Peyer's patch (tissue), 4 donors: ENCODE results near the gene KANSL3. TPM values are rescaled to one million over a fixed set of nuclear protein-coding genes. Genes with fewer than 3 reads are reported as not detected.
A peak's percentile ranks its signal among the peaks of the same experiment; 100 is the strongest.

ENCODE experiments used
- DNase-seq, 3 donors: peaks; one replicate each; pipeline ENCODE4 v3.0.0-alpha.2; 2017 to 2019
- H3K27ac ChIP-seq, 4 donors: fragments of 200-600 bp; sonication (generic); one replicate each; pipeline ENCODE4 v1.5.1; 2016 to 2019
- H3K27me3 ChIP-seq, 2 donors: fragments of 200-600 bp; sonication (generic); one replicate each; pipeline ENCODE4 v1.5.1; 2019
- H3K36me3 ChIP-seq, 3 donors: fragments of 200-600 bp; sonication (generic); one replicate each; pipeline ENCODE4 v1.5.1; 2016 to 2019
- H3K4me1 ChIP-seq, 4 donors: fragments of 200-600 bp; sonication (generic); one replicate each; pipeline ENCODE4 v1.5.1; 2016 to 2019
- H3K4me3 ChIP-seq, 4 donors: fragments of 200-600 bp; sonication (generic); 1 replicate in 3 of 4; 2 replicates in 1 of 4; pipeline ENCODE4 v1.5.1; 2016 to 2019; ENCODE audit warnings: mild to moderate bottlenecking in 1 of 4
- H3K9me3 ChIP-seq, 4 donors: fragments of 200-600 bp; sonication (generic); one replicate each; pipeline ENCODE4 v1.5.1; 2016 to 2019; ENCODE audit warnings: mild to moderate bottlenecking in 1 of 4
- CTCF ChIP-seq, 6 experiments: fragments of 450-650 bp in 4 of 6; fragments of 200-600 bp in 2 of 6; sonication (generic) in 1 of 6; IDR thresholded peaks; one replicate each; pipeline ENCODE4 v1.5.1; 2017 to 2019; ENCODE audit warnings: antibody characterized with exemption in 6 of 6, mild to moderate bottlenecking in 3 of 6, moderate library complexity in 1 of 6
- POLR2A ChIP-seq, 2 donors: fragments of 450-650 bp; IDR thresholded peaks; one replicate each; pipeline ENCODE4 v1.5.1; 2017; ENCODE audit warnings: antibody characterized with exemption in 2 of 2, mild to moderate bottlenecking in 2 of 2, moderate library complexity in 2 of 2
- total RNA-seq, 4 donors: library from RNA; depleted of rRNA; stranded (reverse); fragments of >200 nt; gene quantifications; one replicate each; pipeline ENCODE4 v1.1.0, GENCODE V29; 2016

Gene KANSL3
- total RNA-seq, 4 donors from 2014 or later, result 31.5 to 69.2 (median 59.6) TPM

DNA sequence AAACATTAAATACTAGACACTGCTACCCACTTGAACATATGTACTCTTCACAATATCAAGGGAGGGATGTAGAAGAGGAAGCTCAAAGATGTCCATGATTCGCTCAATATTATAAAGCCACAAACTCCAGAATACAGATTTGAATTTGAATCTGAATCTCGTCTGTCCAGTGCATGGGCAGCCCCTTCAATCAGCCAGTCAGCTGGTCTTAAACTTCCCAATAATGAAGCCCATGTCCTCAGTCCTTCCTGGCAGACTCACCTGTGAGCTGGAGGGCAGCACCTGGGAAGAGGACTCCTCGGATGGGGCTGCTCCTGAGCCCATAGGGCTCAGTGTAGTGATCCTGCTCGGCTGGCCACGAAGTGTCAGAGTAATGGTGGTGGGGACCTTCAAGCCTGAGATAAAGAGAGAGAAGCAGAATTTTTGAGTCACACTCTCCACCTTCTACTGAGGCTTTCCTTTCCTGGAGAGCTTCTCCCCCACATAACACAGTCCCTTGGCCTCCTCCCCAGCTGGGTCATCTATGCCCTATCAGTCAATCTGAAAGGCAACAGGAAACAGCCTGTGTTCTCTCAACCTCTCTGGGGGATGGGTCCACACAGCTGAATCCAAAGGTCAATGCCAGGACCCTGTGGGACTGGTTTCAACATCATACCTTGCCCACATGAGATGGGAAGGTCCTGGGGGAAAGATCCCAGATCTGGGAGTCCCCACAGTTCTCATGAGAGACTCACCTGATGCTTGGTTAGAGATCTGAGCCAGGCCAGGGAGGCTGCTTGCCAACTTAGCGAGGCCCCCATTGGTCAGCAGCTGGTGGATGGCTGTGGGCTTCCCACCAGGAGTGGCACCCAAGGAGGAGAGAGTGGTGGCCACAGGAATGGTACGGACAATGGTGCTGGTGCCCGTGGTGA, 36.5 kb downstream of the KANSL3 start:
- Histone ChIP-seq H3K9me3 (no peaks in the 10 kb centered on the region), H3K27ac (peak overlapping the region in 1 of 4 donors; percentile 58), H3K27me3 (no peaks in the 10 kb centered on the region), H3K4me3 (no peak overlapping the region), H3K4me1 (peaks cover 0 to 3% (median 0%) of the 10 kb centered on the region in 4 donors), H3K36me3 (peaks cover 0 to 96% (median 0%) of the 10 kb centered on the region in 3 donors)
- no peak for DNase-seq
- TF ChIP-seq CTCF (IDR thresholded peaks at IDR 0.05) (no peak), POLR2A (IDR thresholded peaks at IDR 0.05) (no peak)

DNA sequence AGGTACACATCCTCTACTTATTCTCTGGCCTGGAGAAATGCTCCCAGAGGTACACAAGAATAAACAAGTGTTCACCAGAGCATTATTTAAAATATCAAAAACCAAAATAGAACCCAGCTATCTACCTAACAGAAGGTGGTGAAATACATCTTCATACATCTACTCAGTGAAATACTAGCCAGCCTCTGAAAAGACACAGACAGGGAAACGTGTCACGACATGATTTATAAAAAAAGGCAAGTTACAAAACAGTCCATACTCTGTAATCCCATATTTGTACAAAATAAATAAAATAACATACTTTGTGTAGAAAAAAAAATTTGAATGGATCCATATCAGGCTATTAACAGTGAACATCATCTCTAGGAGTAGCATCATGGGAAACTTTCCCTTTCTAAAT, 38.2 kb downstream of the KANSL3 start:
- TF ChIP-seq POLR2A (IDR thresholded peaks at IDR 0.05) (no peak), CTCF (IDR thresholded peaks at IDR 0.05) (no peak)
- Histone ChIP-seq H3K4me3 (no peak overlapping the region), H3K27me3 (no peaks in the 10 kb centered on the region), H3K27ac (no peak overlapping the region), H3K36me3 (peaks cover 0 to 96% (median 0%) of the 10 kb centered on the region in 3 donors), H3K9me3 (no peaks in the 10 kb centered on the region), H3K4me1 (peaks cover 0 to 3% (median 0%) of the 10 kb centered on the region in 4 donors)
- no peak for DNase-seq

GRCh38 chr2:96596596-96596995, 41.5 kb downstream of the KANSL3 start:
- Histone ChIP-seq H3K27ac (no peak overlapping the region), H3K4me3 (no peak overlapping the region), H3K4me1 (no peaks in the 10 kb centered on the region), H3K36me3 (peaks cover 0 to 94% (median 0%) of the 10 kb centered on the region in 3 donors), H3K27me3 (no peaks in the 10 kb centered on the region), H3K9me3 (no peaks in the 10 kb centered on the region)
- no peak for DNase-seq
- TF ChIP-seq POLR2A (IDR thresholded peaks at IDR 0.05) (no peak), CTCF (IDR thresholded peaks at IDR 0.05) (no peak)

DNA sequence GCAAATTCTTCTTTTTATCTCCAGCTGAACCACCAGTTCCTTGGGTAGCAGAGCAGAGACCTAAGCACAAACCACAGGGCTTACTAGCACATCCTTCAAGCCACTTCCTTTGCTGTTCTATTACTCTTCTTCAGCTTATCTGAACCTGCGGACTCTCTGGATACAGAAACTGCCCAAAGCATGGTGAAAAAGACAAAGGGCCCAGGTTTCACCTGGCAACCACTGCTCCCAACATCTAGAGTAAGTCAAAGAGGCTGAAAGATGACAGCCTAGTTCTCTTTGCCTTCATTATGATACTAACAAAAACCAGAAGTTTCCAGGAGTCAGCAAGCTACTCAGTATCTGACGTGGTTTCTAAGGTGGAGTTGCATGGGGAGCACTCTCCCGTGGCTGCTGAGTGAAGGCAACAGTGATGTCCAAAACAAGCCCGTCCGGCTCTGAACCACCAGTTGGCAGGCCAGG, 43.4 kb downstream of the KANSL3 start:
- Histone ChIP-seq H3K36me3 (peaks cover 0 to 75% (median 0%) of the 10 kb centered on the region in 3 donors), H3K4me3 (no peak overlapping the region), H3K9me3 (no peaks in the 10 kb centered on the region), H3K27me3 (no peaks in the 10 kb centered on the region), H3K27ac (peak overlapping the region in 1 of 4 donors; percentile 44), H3K4me1 (no peaks in the 10 kb centered on the region)
- TF ChIP-seq CTCF (IDR thresholded peaks at IDR 0.05), result no peak
- TF ChIP-seq POLR2A (IDR thresholded peaks at IDR 0.05), result no peak
- no peak for DNase-seq

GRCh38 chr2:96594282-96594681, 43.8 kb downstream of the KANSL3 start:
- TF ChIP-seq CTCF (IDR thresholded peaks at IDR 0.05) (no peak), POLR2A (IDR thresholded peaks at IDR 0.05) (no peak)
- DNase-seq, result no peak
- Histone ChIP-seq H3K4me1 (no peaks in the 10 kb centered on the region), H3K4me3 (no peak overlapping the region), H3K9me3 (no peaks in the 10 kb centered on the region), H3K36me3 (peaks cover 0 to 72% (median 0%) of the 10 kb centered on the region in 3 donors), H3K27ac (peak overlapping the region in 2 of 4 donors; percentile 0 to 28), H3K27me3 (no peaks in the 10 kb centered on the region)
